ENCODE data around the gene JMJD1C. TPM values are rescaled to one million over a fixed set of nuclear protein-coding genes. Genes with fewer than 3 reads are reported as not detected.
"Not testable (repeated sequence)": the region's sequence is repeated elsewhere in the genome, so short reads cannot be mapped to it uniquely, and the experiment has no call there.

The JMJD1C gene
- total RNA-seq, 2 donors from 2014 or later: 91.8 to 103 TPM

GRCh38 chr10:63505562-63505961 is 39.8 kb upstream of the JMJD1C start:
- DNase-seq: no peak
- no peak for ATAC-seq
- H3K36me3 ChIP-seq (replicated peaks in 1 of 2; ENCODE audit: insufficient read depth in 1 of 2, low read depth in 2 of 2): no peaks in the 10 kb centered on the region
- intact Hi-C loops (cut with DNase I): no loop called here
- WGBS, 2 donors: 49 to 52% methylated on average over 2 of the region's 2 CpGs
- H3K9me3 ChIP-seq: no peaks in the 10 kb centered on the region
- no peaks in the 10 kb centered on the region for H3K27me3 ChIP-seq
- no peak for TF ChIP-seq POLR2A (IDR thresholded peaks at IDR 0.05)
- peaks cover 8% of the 10 kb centered on the region for H3K4me1 ChIP-seq
- H3K4me3 ChIP-seq: no peak overlapping the region
- no peak overlapping the region for H3K27ac ChIP-seq

DNA sequence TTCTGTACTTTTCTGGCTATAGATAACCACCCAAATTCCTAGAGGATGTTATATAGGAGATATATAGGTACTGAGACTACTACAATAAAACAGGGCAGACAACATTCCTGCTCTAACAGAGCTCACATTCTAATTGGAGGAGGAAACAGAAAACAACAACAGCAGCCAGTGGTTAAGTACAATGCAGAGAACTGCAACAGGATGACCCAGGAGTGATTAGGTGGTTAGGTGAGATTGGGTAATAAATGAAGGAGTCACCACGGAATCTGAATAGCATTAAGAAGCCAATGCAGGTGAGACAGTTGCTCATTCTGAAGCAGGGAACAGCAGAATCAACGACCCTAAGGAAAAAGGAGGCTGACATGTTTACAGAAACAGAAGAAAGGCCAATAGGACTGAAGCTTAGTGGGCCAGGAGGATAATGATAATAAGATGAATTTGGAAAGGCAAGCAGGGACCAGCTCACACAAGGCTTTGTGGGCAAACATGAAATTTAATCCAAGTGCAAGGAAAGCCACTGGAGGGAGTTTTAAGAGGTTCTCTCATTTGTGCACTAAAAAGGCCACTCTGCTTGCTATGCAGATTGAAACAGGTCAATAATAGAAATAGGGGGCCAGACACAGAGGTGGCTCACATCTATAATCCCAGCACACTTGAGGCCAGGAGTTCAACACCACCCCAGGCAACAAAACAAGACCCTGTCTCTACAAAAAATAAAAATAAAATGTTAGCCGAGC is 38.5 kb upstream of the JMJD1C start:
- no peak overlapping the region for H3K27ac ChIP-seq
- intact Hi-C loops (cut with DNase I): no loop called here

GRCh38 chr10:63503395-63503794 is 37.6 kb upstream of the JMJD1C start:
- H3K27ac ChIP-seq: no peak overlapping the region
- TF ChIP-seq POLR2A (IDR thresholded peaks at IDR 0.05): no peak
- TF ChIP-seq, protein P1, sequence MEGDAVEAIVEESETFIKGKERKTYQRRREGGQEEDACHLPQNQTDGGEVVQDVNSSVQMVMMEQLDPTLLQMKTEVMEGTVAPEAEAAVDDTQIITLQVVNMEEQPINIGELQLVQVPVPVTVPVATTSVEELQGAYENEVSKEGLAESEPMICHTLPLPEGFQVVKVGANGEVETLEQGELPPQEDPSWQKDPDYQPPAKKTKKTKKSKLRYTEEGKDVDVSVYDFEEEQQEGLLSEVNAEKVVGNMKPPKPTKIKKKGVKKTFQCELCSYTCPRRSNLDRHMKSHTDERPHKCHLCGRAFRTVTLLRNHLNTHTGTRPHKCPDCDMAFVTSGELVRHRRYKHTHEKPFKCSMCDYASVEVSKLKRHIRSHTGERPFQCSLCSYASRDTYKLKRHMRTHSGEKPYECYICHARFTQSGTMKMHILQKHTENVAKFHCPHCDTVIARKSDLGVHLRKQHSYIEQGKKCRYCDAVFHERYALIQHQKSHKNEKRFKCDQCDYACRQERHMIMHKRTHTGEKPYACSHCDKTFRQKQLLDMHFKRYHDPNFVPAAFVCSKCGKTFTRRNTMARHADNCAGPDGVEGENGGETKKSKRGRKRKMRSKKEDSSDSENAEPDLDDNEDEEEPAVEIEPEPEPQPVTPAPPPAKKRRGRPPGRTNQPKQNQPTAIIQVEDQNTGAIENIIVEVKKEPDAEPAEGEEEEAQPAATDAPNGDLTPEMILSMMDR (IDR thresholded peaks at IDR 0.05): no peak

More for the DNA sequence above, 38.5 kb upstream of the JMJD1C start:
- Histone ChIP-seq H3K4me3 (no peak overlapping the region), H3K36me3 (replicated peaks in 1 of 2; ENCODE audit: insufficient read depth in 1 of 2, low read depth in 2 of 2) (no peaks in the 10 kb centered on the region), H3K27me3 (no peaks in the 10 kb centered on the region), H3K4me1 (peaks cover 8% of the 10 kb centered on the region), H3K9me3 (no peaks in the 10 kb centered on the region)
- no peak for DNase-seq
- 62 to 71% methylated on average over 3 of the region's 3 CpGs for WGBS, 2 donors
- TF ChIP-seq POLR2A (IDR thresholded peaks at IDR 0.05): no peak
- TF ChIP-seq, protein P1 (IDR thresholded peaks at IDR 0.05): no peak
- no peak for ATAC-seq

DNA sequence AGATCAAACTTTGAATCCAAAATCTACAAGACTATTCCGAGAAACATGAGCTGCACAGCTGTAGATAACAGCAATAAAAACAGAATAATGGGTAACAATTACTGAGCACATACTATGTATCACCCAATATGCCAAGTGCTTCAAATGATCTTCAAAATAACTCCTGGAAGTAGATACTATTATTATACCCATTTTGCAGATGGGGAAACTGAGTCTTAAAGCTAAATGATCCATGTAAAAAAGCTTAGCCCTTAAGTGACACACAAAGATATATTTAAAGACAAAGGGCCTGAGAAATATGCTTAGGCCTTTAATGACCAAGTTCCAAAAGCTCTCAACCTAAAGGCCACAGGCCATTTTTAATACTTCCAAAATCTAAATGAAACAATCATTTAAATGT is 37.1 kb upstream of the JMJD1C start:
- intact Hi-C loops (cut with DNase I): no loop called here
- Histone ChIP-seq H3K4me3 (no peak overlapping the region), H3K27me3 (no peaks in the 10 kb centered on the region), H3K4me1 (peaks cover 8% of the 10 kb centered on the region), H3K36me3 (replicated peaks in 1 of 2; ENCODE audit: insufficient read depth in 1 of 2, low read depth in 2 of 2) (no peaks in the 10 kb centered on the region), H3K27ac (no peak overlapping the region), H3K9me3 (no peaks in the 10 kb centered on the region)
- WGBS, 2 donors: 95 to 96% methylated on average over 1 of the region's 1 CpG
- no peak for ATAC-seq
- TF ChIP-seq POLR2A (IDR thresholded peaks at IDR 0.05): no peak
- TF ChIP-seq, protein P1 (IDR thresholded peaks at IDR 0.05): no peak
- no peak for DNase-seq

More at GRCh38 chr10:63503395-63503794, 37.6 kb upstream of the JMJD1C start:
- peaks cover 8% of the 10 kb centered on the region for H3K4me1 ChIP-seq
- DNase-seq: no peak
- no peaks in the 10 kb centered on the region for H3K9me3 ChIP-seq
- intact Hi-C loops (cut with DNase I): no loop called here
- no peaks in the 10 kb centered on the region for H3K36me3 ChIP-seq (replicated peaks in 1 of 2; ENCODE audit: insufficient read depth in 1 of 2, low read depth in 2 of 2)
- 75 to 83% methylated on average over 4 of the region's 4 CpGs for whole genome bisulfite sequencing, 2 donors
- ATAC-seq: no peak
- H3K4me3 ChIP-seq: no peak overlapping the region
- H3K27me3 ChIP-seq: no peaks in the 10 kb centered on the region

DNA sequence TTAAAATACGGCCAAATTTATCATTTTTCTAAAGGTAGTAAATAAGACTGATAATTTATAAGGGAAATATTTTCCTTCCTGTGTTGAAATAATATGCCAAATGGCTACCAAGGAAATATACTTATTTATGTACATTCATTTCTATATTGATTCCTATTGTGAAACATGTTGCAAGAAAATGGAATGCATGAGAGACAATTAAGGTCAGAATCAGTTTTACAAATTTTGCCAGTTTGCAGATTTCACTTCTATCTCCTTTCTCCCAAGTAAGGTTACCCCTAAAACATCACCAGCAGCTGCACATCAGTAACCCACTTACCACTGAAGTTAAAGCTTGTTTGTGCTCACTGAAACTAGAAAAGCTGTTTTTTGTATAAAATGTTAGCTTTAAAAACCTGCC is 36.2 kb upstream of the JMJD1C start:
- Histone ChIP-seq H3K27me3 (no peaks in the 10 kb centered on the region), H3K4me3 (no peak overlapping the region), H3K27ac (no peak overlapping the region), H3K4me1 (peaks cover 8% of the 10 kb centered on the region), H3K36me3 (replicated peaks in 1 of 2; ENCODE audit: insufficient read depth in 1 of 2, low read depth in 2 of 2) (no peaks in the 10 kb centered on the region), H3K9me3 (no peaks in the 10 kb centered on the region)
- no peak for DNase-seq
- intact Hi-C loops (cut with DNase I): no loop called here
- 86% methylated on average over 1 of the region's 1 CpG for WGBS, 2 donors
- TF ChIP-seq, protein P1 (IDR thresholded peaks at IDR 0.05): no peak
- ATAC-seq: no peak

DNA sequence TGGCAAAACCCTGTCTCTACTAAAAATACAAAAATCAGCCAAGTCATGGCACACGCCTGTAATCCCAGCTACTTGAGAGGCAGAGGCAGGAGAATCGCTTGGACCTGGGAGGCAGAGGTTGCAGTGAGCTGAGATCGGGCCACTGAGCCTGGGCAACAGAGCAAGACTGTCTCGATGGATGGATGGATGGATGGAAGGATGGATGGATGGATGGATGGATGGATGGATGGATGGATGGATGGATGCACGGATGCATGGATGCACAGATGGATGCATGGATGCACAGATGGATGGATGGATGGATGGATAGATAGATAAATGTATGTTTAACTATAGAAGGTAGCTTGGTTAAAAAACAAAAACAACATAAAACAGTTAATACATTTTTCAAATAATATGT is 34.8 kb upstream of the JMJD1C start:
- H3K4me1 ChIP-seq; DNase-seq; H3K27me3 ChIP-seq; ATAC-seq; H3K9me3 ChIP-seq; intact Hi-C loops (cut with DNase I); H3K27ac ChIP-seq; H3K36me3 ChIP-seq (replicated peaks in 1 of 2; ENCODE audit: insufficient read depth in 1 of 2, low read depth in 2 of 2); H3K4me3 ChIP-seq: not testable (repeated sequence)
- 93 to 95% methylated on average over 5 of the region's 5 CpGs for WGBS, 2 donors
